Measurements from ENCODE around the gene THEM4.
A peak's percentile ranks its signal among the peaks of the same experiment; 100 is the strongest.
"Not testable (repeated sequence)": the region's sequence is repeated elsewhere in the genome, so short reads cannot be mapped to it uniquely, and the experiment has no call there.

The THEM4 gene

DNA sequence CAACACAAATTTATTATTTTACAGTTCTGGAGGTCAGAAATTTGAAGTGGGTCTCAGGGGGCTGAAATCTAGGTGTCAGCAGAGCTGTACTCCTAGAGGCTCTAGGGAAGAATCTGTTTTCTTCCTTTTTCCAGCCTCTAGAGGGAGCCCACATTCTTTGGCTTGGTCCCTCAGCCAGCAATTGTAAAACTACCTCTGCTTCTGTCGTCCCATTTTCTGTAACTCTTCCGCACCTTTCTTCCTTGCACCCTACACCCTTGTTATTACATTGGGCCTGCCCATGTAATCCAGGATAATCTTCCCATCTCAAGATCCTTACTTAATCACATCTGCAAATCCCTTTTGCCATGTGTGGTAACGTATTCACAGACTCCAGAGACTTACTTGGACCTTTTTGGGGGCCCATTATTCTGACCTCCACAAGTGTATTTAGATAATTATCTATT lies 24.8 kb upstream of the THEM4 start:
- peak; percentile 37 to 63 for DNase-seq

DNA sequence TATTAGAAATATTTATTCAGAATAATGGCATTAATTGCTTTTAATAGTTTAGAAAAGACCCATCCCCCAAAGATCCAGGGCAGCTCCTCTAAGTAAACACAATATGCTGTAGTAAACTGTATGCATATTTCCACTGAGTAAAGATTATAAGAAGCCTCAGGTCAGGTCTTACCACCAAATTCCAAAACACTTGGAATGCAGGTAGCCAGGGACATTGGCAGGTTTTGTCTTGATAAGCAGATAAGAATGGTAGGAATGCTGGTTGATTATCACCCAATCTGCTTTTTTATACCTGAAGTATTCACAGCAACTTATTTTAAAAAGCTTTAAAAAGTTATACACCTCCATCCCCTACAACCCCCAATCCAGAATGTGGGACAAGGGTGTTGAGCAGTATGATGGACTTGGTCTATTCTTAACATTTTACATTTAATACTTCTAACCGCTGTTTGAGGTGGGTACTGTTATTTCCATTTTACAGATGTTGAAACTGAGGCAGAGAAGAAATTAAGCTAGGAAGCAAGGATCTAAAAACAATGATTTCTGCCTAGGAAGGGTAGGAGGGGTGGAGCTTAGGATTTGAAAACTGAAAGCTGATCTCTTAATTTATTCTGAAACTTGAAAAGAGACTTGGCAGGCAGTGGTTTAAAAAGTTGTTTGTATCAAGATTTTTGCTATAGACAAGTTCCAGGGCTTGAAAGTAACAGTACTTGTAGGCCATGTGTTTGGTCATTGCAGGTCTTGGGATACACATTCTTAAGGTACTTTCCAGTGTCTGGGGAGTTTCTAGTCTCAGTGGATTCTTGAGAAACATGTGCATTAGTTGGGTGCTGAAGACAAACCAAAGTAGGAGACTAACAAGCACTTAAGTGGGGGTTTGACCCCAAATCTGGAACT lies 15.6 kb upstream of the THEM4 start:
- no peak for DNase-seq

GRCh38 chr1:151923422-151923821 lies 14.1 kb upstream of the THEM4 start:
- no peak for DNase-seq

DNA sequence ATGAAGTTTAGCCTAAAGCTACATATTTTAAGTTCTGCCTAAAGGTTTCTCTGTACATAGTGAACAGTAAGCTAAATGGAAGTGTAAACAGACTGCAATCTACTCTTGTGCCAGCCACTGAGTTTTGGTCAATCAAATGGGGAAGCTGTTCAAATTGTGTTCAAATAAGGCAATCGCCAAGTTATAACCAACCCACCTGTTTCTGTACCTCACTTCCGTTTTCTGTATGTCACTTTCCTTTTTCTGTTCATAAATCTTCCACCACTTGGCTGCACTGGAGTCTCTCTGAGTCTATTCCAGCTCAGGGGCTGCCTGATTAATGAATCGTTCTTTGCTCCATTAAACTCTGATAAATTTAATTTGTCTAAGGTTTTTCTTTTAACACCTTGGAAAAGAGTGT lies 10.8 kb upstream of the THEM4 start:
- no peak for DNase-seq

GRCh38 chr1:151918819-151919610 lies 9.7 kb upstream of the THEM4 start:
- DNase-seq = no peak

GRCh38 chr1:151918156-151918555 lies 8.8 kb upstream of the THEM4 start:
- DNase-seq = no peak

GRCh38 chr1:151916726-151917370 lies 7.5 kb upstream of the THEM4 start:
- no peak for DNase-seq

DNA sequence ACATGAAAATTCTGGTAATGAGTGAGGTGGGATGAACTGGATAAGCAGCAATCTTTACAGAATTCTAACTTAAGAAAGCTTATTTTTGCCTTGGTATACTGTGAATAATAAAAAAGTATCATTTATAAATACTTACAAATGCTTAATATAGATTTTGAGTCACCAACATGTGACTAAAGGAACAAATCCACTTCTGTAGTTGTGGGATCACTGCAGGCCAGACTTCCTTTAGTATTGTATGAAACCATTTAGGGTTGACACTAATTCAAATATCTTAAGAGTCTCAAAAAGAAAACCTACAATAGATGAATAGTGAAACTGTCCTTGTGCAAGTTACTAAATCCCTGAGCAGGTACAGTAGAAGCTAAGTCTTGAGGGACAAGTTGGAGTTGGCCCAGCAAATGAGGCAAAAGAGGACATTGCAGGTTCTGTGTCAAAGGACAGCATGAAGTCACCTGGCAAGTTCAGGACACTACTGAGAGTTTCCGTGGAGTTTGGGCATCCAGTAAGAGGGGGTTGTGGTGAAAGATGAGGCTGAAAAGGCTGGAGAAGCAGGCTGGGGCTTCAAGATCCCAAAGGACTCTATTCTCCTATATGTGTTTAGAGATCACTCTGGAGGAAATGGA lies 5.9 kb upstream of the THEM4 start:
- no peak for DNase-seq

DNA sequence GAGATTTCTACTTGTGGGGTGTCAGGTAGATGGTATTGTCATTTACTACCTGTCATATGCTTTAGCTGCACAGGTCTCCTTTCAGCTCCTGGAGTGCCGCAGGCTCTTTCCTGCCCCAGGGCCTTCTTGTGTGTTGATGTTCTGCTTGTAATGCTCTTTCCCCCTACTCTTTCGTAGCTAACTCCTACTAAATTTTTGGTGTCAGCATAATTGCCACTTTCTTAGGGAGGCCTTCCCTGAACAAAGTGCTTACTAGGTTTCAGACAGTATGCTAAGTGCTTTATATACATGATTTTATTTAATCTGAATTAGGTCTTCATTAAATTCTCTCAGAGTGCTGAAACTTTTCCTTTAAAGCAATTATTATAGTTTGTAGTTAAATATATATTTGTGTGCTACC lies 4.8 kb upstream of the THEM4 start:
- DNase-seq = no peak

DNA sequence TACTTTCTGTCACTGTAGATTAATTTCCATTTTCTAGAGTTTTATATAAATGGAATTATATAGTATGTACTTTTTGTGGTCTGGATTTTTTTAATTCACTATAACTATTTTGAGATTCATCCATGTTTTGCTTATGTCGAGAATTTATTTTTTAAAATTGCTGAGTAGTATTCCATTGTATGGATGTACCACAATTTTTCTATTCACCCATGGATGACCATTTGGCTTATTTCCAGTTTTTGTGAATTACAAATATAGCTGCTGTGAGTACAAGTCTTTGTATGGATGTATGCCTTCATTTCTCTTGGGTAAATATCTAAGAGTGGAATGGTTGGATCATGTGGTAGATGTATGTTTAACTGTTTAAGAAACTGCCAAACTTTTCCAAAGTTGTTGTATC lies 3.7 kb upstream of the THEM4 start:
- no peak for DNase-seq

GRCh38 chr1:151908228-151908691 lies 1.1 kb downstream of the THEM4 start:
- no peak for DNase-seq

DNA sequence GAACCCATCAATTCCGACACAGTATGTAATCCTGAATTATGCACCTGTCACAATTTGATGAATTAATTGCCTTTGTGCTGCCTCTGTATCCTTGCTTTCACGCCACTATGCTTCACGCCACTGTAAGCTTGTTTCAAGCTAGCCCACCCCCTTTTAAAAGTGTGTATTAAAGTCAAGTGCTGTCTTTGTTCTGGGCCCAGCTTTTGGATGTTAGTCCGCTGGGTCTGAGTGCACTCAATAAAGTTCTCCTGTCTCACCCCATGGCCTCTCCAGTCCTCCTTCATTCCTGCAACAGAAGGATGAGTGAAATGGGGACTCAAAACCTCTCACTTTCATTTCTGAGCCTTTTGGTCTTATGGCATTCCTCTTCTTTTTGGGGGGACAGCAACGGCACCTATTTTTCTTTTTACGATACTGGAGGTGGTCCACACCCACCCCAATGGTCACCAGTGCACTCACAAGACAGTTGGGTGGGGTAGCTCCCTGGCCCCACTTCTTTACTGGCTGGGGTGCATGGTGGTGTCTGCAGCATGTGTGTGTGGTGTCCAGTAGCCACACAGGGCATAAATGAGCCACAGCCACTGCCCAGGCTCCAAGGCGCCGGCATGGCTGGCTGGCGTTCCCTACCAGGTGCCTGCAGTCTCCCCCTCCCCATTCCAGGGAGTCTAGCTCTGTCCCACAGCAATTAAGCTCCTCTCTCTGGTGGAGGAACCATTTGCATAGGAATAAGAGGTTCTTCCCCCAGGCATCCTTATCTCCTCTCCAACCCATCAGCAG lies 1.8 kb downstream of the THEM4 start:
- DNase-seq = no peak

- DNase-seq = not testable (repeated sequence)
Observed at GRCh38 chr1:151906324-151906645, 3.0 kb downstream of the THEM4 start.

DNA sequence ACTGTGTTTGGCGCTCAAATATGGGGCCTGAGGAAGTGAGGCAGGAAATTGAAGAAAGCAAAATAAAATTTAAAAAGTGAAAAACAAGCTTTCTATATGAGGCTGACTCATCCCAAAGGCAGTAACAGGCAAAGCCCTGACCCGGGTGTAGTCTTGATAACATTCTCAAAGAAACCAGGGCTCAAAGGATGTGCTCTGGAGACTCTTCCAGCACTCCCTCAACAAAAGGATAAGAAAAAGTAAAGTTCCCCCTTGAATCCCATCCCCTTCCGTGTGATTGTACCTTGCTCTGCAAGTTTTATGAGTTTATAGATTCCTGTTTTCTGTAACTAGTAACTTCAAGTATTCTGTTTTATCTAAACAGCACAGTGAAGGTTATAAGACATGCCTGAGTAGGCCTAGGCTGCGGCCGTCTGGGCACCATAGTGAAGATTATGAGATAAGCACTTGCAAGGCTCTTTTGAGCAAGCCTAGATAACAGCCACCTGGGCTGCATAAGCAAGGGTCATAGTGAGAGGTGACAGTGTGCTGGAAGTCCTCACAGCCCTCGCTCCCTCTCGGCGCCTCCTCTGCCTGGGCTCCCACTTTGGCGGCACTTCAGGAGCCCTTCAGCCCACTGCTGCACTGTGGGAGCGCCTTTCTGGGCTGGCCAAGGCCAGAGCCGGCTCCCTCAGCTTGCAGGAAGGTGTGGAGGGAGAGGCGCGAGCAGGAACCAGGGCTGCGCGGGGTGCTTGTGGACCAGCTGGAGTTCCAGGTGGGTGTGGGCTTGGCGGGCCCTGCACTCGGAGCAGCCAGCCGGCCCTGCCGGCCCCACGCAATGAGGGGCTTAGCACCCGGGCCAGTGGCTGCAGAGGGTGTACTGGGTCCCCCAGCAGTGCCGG lies 3.6 kb downstream of the THEM4 start:
- DNase-seq = not testable (repeated sequence)

DNA sequence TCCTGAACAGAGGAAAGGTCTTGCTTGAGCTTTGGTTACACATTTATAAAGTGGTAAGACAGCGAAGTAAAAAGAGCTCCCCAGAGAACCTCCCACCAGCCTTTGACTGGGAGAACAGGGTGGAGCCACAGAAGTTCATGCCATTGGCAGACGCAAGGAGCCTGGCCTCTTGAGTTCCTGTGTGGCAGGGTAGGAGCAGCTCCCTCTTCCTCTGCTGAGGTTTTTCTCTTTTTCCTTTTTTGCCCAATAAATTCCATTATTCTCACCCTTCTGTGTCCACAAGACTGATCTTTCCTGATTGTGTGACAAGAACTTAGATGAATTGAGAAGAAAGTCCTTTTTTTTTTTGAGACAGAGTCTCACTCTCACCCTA lies 4.3 kb downstream of the THEM4 start:
- no peak for DNase-seq

- DNase-seq = no peak
Observed at GRCh38 chr1:151902858-151903257, 6.5 kb downstream of the THEM4 start.

GRCh38 chr1:151900804-151901203 lies 8.5 kb downstream of the THEM4 start:
- not testable (repeated sequence) for DNase-seq

GRCh38 chr1:151898519-151898991 lies 10.8 kb downstream of the THEM4 start:
- DNase-seq = no peak

DNA sequence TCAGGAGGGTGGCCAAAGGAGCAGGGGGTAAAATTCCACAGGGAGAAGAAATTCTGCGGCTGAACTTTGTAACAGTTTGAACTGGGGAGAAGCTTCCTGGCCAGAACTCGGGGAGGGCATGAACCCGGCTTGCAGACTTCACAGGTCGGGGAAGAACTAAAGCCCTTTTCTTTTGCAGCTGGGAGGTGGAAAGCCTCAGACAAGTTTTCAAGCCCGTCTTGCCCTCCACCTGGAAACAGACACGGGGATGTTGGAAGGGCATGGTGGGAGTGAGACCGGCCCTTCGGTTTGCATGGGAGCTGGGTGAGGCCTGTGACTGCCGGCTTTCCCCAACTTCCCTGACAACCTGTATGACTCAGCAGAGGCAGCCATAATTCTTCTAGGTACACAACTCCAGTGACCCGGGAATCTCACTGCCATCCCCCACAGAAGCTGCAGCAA lies 11.3 kb downstream of the THEM4 start:
- DNase-seq = no peak

DNA sequence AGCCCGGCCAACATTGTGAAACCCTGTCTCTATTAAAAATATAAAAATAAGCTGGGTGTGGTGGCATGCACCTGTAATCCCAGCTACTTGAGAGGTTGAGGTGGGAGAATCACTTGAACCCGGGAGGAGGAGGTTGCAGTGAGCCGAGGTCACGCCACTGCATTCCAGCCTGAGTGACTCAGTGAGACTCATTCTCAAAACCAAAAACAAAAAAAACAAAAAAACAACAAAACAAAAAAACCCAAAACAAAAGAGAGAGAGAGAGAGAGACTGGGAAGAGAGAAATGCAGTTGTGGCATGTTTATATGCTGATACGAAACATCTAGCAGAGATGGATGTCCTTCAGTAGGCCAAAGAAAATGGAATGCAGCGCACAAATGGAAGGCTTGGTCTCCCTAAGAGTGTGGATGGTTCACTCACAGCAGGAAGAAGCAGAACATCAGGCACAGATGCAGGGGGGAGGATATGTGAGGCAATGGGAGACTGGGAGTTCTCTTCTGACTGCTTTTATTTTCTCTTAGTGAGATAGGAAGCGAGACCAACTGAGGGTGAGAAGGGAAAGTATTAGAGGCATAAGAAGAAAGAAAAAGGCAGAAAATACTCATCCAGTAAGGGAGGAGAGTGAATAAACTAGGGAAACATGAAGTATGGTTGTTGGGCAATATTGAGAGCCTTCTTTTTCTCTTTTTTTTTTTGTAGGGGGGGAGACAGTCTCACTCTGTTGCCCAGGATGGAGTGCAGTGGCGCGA lies 16.0 kb downstream of the THEM4 start:
- DNase-seq = no peak
